GM10266 (cell line): ENCODE results near the gene HK2.

Experiments used
- DNase-seq: peaks from one replicate; pipeline ENCODE4 v3.0.0; 2012; ENCODE audit errors: extremely low spot score
- TF ChIP-seq, protein P1 (sequence below): IDR thresholded peaks from 2 replicates; pipeline ENCODE4 v1.5.1; 2012; ENCODE audit warnings: mild to moderate bottlenecking, low read depth; ENCODE audit not compliant: control insufficient read depth, insufficient read depth; ENCODE audit errors: missing control alignments

Gene HK2

DNA sequence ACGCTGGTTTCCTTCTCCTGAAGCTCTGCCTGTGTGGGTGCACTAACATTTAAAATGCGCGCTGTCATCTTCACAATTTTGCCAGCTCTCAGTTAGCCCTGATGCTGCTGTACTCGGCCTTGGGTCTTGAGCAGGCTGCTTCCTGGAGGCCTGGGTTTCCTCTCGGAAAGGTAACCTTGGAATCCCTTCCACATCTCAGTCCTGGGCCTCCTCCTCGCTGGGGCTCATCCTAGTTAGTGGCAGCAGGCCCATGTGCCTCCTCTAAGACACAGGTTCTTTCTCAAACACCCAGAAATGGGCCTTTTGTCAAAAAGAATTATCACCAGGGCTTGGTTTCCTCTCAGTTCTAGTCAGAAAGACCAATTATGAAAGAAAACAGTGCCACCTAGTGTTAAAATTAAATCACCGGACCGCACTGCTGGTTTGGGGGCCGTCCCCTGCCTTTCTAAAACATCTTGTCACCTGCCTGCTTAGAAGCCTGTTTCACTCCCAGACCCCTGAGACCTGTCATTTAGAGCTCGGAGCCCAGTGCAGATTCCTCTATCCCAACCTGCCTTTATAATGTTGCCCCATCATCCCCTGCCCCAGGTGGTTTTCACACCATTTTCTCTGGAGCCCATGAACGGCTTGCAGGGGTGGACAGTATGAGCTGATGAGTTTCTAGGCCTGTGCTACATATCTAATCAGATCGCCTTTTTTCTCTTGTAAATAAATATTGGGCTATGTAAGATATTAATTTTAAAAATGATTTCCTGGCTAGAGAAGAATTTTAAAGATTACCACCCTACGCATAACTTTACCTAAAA lies 42.4 kb downstream of the HK2 start:
- TF ChIP-seq, protein P1, sequence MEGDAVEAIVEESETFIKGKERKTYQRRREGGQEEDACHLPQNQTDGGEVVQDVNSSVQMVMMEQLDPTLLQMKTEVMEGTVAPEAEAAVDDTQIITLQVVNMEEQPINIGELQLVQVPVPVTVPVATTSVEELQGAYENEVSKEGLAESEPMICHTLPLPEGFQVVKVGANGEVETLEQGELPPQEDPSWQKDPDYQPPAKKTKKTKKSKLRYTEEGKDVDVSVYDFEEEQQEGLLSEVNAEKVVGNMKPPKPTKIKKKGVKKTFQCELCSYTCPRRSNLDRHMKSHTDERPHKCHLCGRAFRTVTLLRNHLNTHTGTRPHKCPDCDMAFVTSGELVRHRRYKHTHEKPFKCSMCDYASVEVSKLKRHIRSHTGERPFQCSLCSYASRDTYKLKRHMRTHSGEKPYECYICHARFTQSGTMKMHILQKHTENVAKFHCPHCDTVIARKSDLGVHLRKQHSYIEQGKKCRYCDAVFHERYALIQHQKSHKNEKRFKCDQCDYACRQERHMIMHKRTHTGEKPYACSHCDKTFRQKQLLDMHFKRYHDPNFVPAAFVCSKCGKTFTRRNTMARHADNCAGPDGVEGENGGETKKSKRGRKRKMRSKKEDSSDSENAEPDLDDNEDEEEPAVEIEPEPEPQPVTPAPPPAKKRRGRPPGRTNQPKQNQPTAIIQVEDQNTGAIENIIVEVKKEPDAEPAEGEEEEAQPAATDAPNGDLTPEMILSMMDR, result peak; percentile 48
- peak; percentile 71 for DNase-seq

DNA sequence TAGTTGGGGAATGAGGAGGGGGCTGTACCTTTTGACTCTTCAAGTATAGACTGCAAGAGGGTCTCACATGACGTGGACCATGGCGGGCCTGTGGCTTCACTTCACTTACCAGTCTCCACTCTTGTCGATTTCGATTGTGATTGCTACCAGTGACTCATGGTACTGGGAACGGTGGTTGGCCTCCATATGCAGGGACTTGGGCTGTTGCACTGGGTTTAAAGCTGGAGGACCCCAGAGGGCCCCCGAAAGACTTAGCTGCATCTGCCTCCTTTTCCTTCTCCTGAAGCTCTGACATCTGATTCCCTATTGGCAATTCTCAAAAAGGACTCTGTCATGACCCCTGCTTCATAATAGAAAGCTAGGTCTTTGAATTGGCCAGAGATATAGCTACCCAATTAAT lies 43.4 kb downstream of the HK2 start:
- no peak for DNase-seq

DNA sequence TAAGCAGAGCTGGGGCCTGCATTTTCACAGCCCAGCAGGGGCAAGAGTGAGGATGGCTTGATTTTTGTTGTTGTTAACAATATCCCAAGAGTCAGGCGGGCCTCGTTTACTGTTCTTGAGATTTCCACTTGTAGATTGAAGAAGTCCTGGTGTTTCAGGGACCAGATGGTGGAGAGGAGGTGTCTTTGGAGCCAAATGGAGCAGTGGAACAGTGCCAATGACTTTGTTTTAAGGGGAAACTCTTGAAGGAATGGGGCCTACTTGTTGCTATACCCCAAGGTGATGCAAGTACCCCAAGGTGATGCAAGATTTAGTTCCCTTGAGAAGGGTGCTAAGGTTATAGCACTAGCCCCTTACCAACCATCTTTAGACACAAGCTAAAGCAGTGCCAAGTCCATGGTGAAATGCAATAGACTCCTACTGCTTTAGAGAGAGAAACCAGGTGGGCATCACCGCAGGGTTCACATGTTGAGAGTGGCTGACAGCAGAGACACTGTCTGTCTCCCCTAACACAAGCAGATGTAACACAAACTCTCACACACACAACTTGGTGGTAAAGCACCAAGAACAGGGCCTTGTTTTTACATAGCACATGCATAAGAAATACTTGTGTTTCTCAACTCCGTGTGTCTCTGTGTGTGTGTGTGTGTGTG lies 44.0 kb downstream of the HK2 start:
- TF ChIP-seq, protein P1, result no peak
- DNase-seq, result no peak

More for the DNA sequence above, 43.4 kb downstream of the HK2 start:
- TF ChIP-seq, protein P1, result no peak

DNA sequence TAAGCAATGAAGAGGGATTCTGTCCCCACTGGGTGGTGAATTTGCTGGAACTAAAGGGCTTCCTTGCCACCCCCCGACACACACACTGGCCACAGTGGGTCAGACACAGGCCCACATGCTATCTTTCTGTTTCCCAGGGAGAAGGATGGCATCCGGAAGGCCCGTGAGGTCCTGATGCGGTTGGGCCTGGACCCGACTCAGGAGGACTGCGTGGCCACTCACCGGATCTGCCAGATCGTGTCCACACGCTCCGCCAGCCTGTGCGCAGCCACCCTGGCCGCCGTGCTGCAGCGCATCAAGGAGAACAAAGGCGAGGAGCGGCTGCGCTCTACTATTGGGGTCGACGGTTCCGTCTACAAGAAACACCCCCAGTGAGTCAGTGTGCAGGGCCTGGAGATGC lies 44.6 kb downstream of the HK2 start:
- DNase-seq, result no peak
- TF ChIP-seq, protein P1, result no peak

DNA sequence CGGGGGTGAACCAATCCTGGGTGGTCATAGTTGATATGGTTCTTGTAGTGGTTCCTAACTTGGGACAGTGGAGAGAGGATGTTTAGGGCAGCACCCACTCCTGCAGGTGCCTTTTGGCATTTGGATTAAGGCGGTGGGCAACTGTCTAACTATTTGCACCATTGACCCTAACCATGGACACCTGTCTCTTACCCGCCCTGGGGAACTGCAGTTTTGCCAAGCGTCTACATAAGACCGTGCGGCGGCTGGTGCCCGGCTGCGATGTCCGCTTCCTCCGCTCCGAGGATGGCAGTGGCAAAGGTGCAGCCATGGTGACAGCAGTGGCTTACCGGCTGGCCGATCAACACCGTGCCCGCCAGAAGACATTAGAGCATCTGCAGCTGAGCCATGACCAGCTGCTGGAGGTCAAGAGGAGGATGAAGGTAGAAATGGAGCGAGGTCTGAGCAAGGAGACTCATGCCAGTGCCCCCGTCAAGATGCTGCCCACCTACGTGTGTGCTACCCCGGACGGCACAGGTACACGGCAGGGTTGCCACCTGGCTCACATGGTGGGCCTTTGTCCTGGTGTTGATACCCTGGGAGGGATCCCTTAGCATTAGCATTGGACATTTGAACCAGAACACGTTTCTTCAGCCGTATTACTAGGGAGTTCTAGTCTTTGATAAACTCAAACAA lies 46.3 kb downstream of the HK2 start:
- TF ChIP-seq, protein P1, result no peak
- no peak for DNase-seq

DNA sequence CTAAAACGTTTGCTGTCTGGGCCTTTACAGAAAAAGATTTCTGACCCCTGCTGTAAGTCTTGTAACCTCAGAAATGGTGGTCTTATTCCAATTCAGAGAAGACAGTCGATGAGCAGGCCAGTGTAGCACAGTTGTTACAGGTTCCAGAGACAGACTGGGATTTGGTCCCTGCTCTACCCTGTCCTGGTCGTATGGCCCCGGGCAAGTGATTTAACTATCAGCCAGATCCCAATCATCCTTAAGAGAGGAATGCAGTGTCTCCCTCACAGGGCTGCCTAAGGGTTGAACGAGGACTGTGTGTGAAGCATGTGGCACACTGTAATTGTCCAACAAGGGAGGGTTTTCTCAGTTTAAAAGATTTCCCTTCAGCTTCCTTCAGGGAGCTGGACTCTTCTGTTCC lies 47.2 kb downstream of the HK2 start:
- TF ChIP-seq, protein P1, result no peak

More for the DNA sequence above, 47.2 kb downstream of the HK2 start:
- DNase-seq, result no peak
